Kidney epithelial cell (primary cell): ENCODE data around the gene FAM83D. TPM values are rescaled to one million over a fixed set of nuclear protein-coding genes. Genes with fewer than 3 reads are reported as not detected.
"Not testable (repeated sequence)": the region's sequence is repeated elsewhere in the genome, so short reads cannot be mapped to it uniquely, and the experiment has no call there.

Experiments used
- DNase-seq: peaks from one replicate; pipeline ENCODE4 v3.0.0-alpha.2; 2010; ENCODE audit warnings: low read depth
- H3K27me3 ChIP-seq: 2 replicates; pipeline ENCODE4 v1.6.0; 2011; ENCODE audit warnings: low read length; ENCODE audit not compliant: control insufficient read depth, insufficient read depth
- H3K36me3 ChIP-seq: 2 replicates; pipeline ENCODE4 v1.5.1; 2011; ENCODE audit warnings: low read length; ENCODE audit not compliant: control insufficient read depth, insufficient read depth
- H3K4me3 ChIP-seq: 2 replicates; pipeline ENCODE4 v1.5.1; 2011; ENCODE audit warnings: low read depth, mild to moderate bottlenecking, control low read depth, low read length
- CTCF ChIP-seq: IDR thresholded peaks from 2 replicates; pipeline ENCODE4 v1.5.1; 2011; ENCODE audit warnings: mild to moderate bottlenecking, moderate library complexity, low read length, control low read depth, inconsistent platforms; ENCODE audit not compliant: insufficient read depth, poor library complexity, severe bottlenecking
- total RNA-seq: library from RNA; depleted of rRNA; stranded (reverse); fragments of >200 nt; gene quantifications from 2 replicates; pipeline ENCODE4 v1.2.3, GENCODE V29; 2015

FAM83D gene
- total RNA-seq, 1 donor from 2014 or later = 4.1 TPM

GRCh38 chr20:38951611-38952010, 25.4 kb downstream of the FAM83D start:
- no peak overlapping the region for H3K4me3 ChIP-seq
- TF ChIP-seq CTCF = no peak
- H3K36me3 ChIP-seq = peaks cover 3% of the 10 kb centered on the region
- DNase-seq = no peak
- H3K27me3 ChIP-seq = no peaks in the 10 kb centered on the region

DNA sequence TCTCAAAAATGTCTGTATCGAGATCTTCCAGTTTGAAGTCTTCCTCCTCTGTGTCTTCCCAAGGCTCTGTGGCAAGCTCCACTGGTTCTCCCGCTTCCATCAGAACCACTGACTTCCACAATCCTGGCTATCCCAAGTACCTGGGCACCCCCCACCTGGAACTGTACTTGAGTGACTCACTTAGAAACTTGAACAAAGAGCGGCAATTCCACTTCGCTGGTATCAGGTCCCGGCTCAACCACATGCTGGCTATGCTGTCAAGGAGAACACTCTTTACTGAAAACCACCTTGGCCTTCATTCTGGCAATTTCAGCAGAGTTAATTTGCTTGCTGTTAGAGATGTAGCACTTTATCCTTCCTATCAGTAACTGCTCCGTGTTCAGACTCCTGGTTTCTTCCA, 25.9 kb downstream of the FAM83D start:
- DNase-seq = no peak
- Histone ChIP-seq H3K4me3 (no peak overlapping the region), H3K36me3 (peaks cover 3% of the 10 kb centered on the region), H3K27me3 (no peaks in the 10 kb centered on the region)
- no peak for TF ChIP-seq CTCF

DNA sequence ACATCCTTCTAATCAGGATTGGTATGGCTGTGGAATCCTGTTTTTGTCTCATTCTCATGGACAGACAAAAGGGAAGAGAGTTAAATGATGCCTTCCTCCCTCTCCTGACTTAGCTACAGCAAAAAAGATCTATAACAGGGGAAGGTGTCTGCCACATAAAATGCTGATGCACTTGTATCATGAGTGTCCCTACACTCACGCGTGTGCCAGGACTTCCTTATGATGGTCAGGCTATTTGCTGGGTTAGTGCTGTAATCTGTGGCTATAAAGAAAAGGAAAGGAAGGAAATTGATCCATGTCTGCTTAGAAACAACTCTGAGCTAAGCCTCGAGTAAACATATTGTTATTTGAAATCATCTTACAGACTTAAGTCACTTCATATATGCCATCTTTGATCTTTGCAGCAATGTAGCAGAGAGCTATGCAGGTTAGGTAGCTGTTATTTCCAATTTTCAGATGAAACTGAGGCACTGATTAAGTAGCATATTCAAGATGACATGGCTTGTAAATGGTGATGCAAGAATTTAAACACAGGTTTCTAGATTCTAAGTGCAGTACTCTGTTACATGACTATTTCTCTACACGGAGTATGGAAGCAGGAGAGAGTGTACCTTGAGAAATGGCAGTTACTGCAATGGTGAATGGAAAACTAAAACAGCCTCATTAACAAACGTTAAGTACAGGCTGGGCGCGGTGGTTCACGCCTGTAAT, 27.6 kb downstream of the FAM83D start:
- H3K4me3 ChIP-seq = no peak overlapping the region
- no peaks in the 10 kb centered on the region for H3K27me3 ChIP-seq
- no peak for DNase-seq
- H3K36me3 ChIP-seq = peaks cover 3% of the 10 kb centered on the region
- TF ChIP-seq CTCF = no peak

- no peak for DNase-seq
- no peaks in the 10 kb centered on the region for H3K36me3 ChIP-seq
- no peaks in the 10 kb centered on the region for H3K27me3 ChIP-seq
- TF ChIP-seq CTCF = no peak
- H3K4me3 ChIP-seq = no peak overlapping the region
Observed at GRCh38 chr20:38957235-38957876, 31.1 kb downstream of the FAM83D start.

DNA sequence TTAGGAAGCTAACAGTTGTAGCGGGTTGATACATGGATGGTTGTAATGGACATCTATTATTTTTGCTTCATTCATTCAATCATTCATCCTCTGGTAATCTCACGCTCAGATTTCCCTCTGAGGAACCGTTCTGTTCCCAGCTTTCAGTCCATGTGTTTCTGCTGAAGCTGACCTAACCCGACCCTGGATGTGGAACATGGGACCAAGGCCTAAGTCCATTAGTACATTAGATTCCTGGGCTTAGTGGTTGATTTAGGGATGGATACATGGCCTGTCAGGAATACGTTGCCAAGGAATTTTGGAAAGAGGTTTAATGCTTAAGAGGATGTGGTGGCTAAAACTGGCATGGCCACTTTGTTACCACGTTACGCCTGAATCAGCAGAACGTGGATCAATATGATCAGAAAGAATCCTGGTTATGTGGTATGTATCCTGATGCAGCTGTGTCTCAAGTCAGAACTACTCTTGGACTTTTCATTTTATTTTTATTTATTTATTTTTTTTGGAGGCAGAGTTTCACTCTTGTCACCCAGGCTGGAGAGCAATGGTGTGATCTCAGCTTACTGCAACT, 31.8 kb downstream of the FAM83D start:
- H3K36me3 ChIP-seq = no peaks in the 10 kb centered on the region
- no peaks in the 10 kb centered on the region for H3K27me3 ChIP-seq
- DNase-seq = no peak
- H3K4me3 ChIP-seq = no peak overlapping the region
- TF ChIP-seq CTCF = no peak

DNA sequence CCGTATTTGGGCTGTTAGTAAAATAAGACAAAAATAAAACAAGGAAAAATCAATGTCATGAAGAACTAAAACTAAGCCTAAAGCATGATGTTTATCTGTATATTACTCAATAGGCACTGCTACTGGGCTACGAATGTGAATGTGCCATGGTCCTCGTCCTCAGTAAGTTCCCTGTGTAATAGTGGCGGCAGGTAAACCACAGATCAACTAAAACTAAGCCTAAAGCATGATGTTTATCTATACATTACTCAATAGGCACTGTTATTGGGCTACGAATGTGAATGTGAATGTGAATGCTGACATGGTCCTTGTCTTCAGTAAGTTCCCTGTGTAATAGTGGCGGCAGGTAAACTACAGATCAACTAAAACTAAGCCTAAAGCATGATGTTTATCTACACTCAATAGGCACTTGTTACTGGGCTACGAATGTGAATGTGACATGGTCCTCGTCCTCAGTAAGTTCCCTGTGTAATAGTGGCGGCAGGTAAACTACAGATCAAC, 34.0 kb downstream of the FAM83D start:
- not testable (repeated sequence) for H3K4me3 ChIP-seq, DNase-seq, H3K36me3 ChIP-seq, H3K27me3 ChIP-seq
